Neural progenitor cell (in vitro differentiated cells): Measurements from ENCODE around the gene CHRNA4. TPM values are rescaled to one million over a fixed set of nuclear protein-coding genes. Genes with fewer than 3 reads are reported as not detected.

Experiments used
- DNase-seq: peaks from one replicate; pipeline ENCODE4 v3.0.0-alpha.2; 2016; ENCODE audit warnings: low spot score
- H2AFZ ChIP-seq: fragments of 200-600 bp; sonication (generic); replicated peaks from 2 replicates; pipeline ENCODE4 v1.6.1; 2016; ENCODE audit warnings: antibody characterized with exemption
- H3F3A ChIP-seq: fragments of 200-600 bp; sonication (generic); 2 replicates; pipeline ENCODE4 v1.6.1; 2016; ENCODE audit warnings: antibody characterized with exemption, low read depth
- H3K27ac ChIP-seq: fragments of 200-600 bp; sonication (generic); 2 replicates; pipeline ENCODE4 v1.5.1; 2016; ENCODE audit warnings: mild to moderate bottlenecking
- H3K27me3 ChIP-seq: fragments of 200-600 bp; sonication (generic); 2 replicates; pipeline ENCODE4 v1.6.1; 2016; ENCODE audit warnings: mild to moderate bottlenecking, moderate library complexity
- H3K36me3 ChIP-seq: fragments of 200-600 bp; sonication (generic); 2 replicates; pipeline ENCODE4 v1.5.1; 2016
- H3K4me1 ChIP-seq: fragments of 200-600 bp; sonication (generic); 2 replicates; pipeline ENCODE4 v1.6.1; 2016; ENCODE audit warnings: mixed run types
- H3K4me2 ChIP-seq: fragments of 200-600 bp; sonication (generic); 2 replicates; pipeline ENCODE4 v1.6.1; 2016
- H3K4me3 ChIP-seq: fragments of 200-600 bp; sonication (generic); 2 replicates; pipeline ENCODE4 v1.5.1; 2016
- H3K79me2 ChIP-seq: fragments of 200-600 bp; sonication (generic); 2 replicates; pipeline ENCODE4 v1.6.1; 2016; ENCODE audit warnings: low read depth
- H3K9ac ChIP-seq: fragments of 200-600 bp; sonication (generic); 2 replicates; pipeline ENCODE4 v1.6.1; 2016
- H3K9me3 ChIP-seq: fragments of 200-600 bp; sonication (generic); 2 replicates; pipeline ENCODE4 v1.5.1; 2016; ENCODE audit warnings: low read depth
- H4K20me1 ChIP-seq: fragments of 200-600 bp; sonication (generic); 2 replicates; pipeline ENCODE4 v1.6.1; 2016; ENCODE audit warnings: low read depth
- H3K27ac Mint-ChIP-seq: 3 replicates; pipeline ENCODE4 v1.8.0; 2021; ENCODE audit warnings: mixed read lengths
- H3K27me3 Mint-ChIP-seq: 2 replicates; pipeline ENCODE4 v1.8.0; 2022; ENCODE audit warnings: low read depth, mild to moderate bottlenecking, inconsistent platforms, moderate library complexity, mixed read lengths; ENCODE audit not compliant: insufficient read depth
- H3K36me3 Mint-ChIP-seq: 3 replicates; pipeline ENCODE4 v1.8.0; 2021; ENCODE audit warnings: mixed read lengths
- H3K4me1 Mint-ChIP-seq: 3 replicates; pipeline ENCODE4 v1.8.0; 2021; ENCODE audit warnings: mixed read lengths
- H3K4me3 Mint-ChIP-seq: 3 replicates; pipeline ENCODE4 v1.8.0; 2021; ENCODE audit warnings: mild to moderate bottlenecking, moderate library complexity, mixed read lengths
- H3K9me3 Mint-ChIP-seq: 3 replicates; pipeline ENCODE4 v1.8.0; 2020; ENCODE audit warnings: mixed read lengths
- EZH2 ChIP-seq: fragments of 200-600 bp; sonication (generic); IDR thresholded peaks from 2 replicates; pipeline ENCODE4 v1.6.1; 2017; ENCODE audit warnings: antibody characterized with exemption, mild to moderate bottlenecking, moderate library complexity
- EZH2phosphoT487 ChIP-seq: fragments of 200-600 bp; sonication (generic); IDR thresholded peaks from 2 replicates; pipeline ENCODE4 v1.6.1; 2017; ENCODE audit warnings: antibody characterized with exemption
- total RNA-seq: library from RNA; depleted of rRNA; stranded (reverse); fragments of >200 nt; gene quantifications from 2 replicates; pipeline ENCODE4 v1.2.3, GENCODE V29; 2015; ENCODE audit warnings: low replicate concordance
- TF ChIP-seq, protein P1 (sequence below): fragments of 200-600 bp; sonication (generic); IDR thresholded peaks from 2 replicates; pipeline ENCODE4 v1.5.1; 2017; ENCODE audit warnings: antibody characterized with exemption, mild to moderate bottlenecking

The CHRNA4 gene
- total RNA-seq, 1 donor from 2014 or later = not detected

DNA sequence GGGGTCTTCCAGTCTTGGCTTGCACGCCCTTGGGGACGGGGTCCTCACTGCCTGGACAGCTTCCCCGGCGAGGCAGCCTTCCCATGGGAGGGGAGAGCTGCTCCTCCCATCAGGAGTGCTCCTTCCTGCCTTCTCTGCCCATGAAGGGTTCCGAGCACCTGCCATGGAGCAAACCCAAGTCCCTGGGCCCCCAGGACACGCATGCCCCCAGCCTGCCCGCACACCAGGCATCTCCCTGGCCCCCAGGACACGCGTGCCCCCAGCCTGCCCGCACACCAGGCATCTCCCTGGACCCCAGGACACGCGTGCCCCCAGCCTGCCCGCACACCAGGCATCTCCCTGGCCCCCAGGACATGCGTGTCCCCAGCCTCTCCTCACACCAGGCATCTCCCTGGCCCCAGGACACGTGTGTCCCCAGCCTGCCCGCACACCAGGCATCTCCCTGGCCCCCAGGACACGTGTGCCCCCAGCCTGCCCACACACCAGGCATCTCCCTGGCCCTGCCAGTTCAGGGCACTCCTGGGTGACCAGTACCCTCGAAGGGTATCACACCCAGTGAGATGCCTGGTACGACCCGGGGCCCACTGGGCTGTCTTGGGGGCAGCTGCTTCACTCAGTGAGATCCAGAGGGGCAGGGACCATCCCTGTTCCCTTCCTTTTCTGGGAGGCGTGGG lies 46.4 kb downstream of the CHRNA4 start:
- H3K36me3 Mint-ChIP-seq = no peaks in the 10 kb centered on the region
- no peak overlapping the region for H3K4me3 ChIP-seq
- no peaks in the 10 kb centered on the region for H3K27me3 ChIP-seq
- H3K4me1 Mint-ChIP-seq = peaks cover 16% of the 10 kb centered on the region
- H3K4me1 ChIP-seq = peaks cover 1% of the 10 kb centered on the region
- TF ChIP-seq EZH2 = no peak
- TF ChIP-seq, protein P1, sequence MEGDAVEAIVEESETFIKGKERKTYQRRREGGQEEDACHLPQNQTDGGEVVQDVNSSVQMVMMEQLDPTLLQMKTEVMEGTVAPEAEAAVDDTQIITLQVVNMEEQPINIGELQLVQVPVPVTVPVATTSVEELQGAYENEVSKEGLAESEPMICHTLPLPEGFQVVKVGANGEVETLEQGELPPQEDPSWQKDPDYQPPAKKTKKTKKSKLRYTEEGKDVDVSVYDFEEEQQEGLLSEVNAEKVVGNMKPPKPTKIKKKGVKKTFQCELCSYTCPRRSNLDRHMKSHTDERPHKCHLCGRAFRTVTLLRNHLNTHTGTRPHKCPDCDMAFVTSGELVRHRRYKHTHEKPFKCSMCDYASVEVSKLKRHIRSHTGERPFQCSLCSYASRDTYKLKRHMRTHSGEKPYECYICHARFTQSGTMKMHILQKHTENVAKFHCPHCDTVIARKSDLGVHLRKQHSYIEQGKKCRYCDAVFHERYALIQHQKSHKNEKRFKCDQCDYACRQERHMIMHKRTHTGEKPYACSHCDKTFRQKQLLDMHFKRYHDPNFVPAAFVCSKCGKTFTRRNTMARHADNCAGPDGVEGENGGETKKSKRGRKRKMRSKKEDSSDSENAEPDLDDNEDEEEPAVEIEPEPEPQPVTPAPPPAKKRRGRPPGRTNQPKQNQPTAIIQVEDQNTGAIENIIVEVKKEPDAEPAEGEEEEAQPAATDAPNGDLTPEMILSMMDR = no peak
- no peak for TF ChIP-seq EZH2phosphoT487
- H3K27ac Mint-ChIP-seq = no peak overlapping the region
- no peaks in the 10 kb centered on the region for H3K36me3 ChIP-seq
- H3K4me2 ChIP-seq = no peak overlapping the region
- no peak overlapping the region for H2AFZ ChIP-seq
- H3K9me3 Mint-ChIP-seq = no peaks in the 10 kb centered on the region
- no peak overlapping the region for H3K4me3 Mint-ChIP-seq
- no peak for DNase-seq
- no peaks in the 10 kb centered on the region for H3F3A ChIP-seq
- peaks cover 6% of the 10 kb centered on the region for H3K27me3 Mint-ChIP-seq
- peaks cover 3% of the 10 kb centered on the region for H4K20me1 ChIP-seq
- no peaks in the 10 kb centered on the region for H3K9me3 ChIP-seq
- no peak overlapping the region for H3K9ac ChIP-seq
- no peak overlapping the region for H3K27ac ChIP-seq
- H3K79me2 ChIP-seq = no peaks in the 10 kb centered on the region

DNA sequence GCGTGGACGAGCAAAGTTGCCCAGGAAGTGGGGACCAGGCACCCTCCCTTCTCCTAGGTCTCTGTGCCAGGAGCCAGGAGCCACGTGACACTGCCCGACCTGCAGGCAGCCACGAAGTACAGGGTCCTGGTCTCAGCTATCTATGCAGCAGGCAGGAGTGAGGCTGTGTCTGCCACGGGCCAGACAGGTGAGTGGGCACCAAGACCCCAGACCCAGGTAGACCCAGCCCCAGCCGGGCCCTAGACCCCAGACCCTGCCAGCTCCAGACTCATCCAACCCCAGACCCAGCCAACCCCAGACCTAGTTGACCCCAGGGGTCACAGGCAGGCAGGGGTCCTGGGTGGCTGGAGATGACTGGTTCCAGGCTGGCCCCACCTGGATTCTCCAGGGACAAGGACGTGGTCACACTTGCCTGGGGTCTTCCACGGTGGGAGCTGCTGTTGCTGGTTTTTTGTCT lies 47.1 kb downstream of the CHRNA4 start:
- no peak for DNase-seq
- Mint-ChIP-seq H3K4me3 (no peak overlapping the region), H3K9me3 (no peaks in the 10 kb centered on the region), H3K27ac (no peak overlapping the region), H3K4me1 (peaks cover 18% of the 10 kb centered on the region), H3K27me3 (peaks cover 6% of the 10 kb centered on the region), H3K36me3 (no peaks in the 10 kb centered on the region)
- Histone ChIP-seq H3K79me2 (no peaks in the 10 kb centered on the region), H3K4me2 (no peak overlapping the region), H3F3A (no peaks in the 10 kb centered on the region), H3K36me3 (no peaks in the 10 kb centered on the region), H3K27me3 (no peaks in the 10 kb centered on the region), H3K9ac (no peak overlapping the region), H3K4me1 (peaks cover 3% of the 10 kb centered on the region), H3K9me3 (no peaks in the 10 kb centered on the region), H3K4me3 (no peak overlapping the region), H4K20me1 (peaks cover 4% of the 10 kb centered on the region), H2AFZ (no peak overlapping the region), H3K27ac (no peak overlapping the region)
- TF ChIP-seq EZH2 = no peak
- TF ChIP-seq EZH2phosphoT487 = no peak
- TF ChIP-seq, protein P1 = no peak

DNA sequence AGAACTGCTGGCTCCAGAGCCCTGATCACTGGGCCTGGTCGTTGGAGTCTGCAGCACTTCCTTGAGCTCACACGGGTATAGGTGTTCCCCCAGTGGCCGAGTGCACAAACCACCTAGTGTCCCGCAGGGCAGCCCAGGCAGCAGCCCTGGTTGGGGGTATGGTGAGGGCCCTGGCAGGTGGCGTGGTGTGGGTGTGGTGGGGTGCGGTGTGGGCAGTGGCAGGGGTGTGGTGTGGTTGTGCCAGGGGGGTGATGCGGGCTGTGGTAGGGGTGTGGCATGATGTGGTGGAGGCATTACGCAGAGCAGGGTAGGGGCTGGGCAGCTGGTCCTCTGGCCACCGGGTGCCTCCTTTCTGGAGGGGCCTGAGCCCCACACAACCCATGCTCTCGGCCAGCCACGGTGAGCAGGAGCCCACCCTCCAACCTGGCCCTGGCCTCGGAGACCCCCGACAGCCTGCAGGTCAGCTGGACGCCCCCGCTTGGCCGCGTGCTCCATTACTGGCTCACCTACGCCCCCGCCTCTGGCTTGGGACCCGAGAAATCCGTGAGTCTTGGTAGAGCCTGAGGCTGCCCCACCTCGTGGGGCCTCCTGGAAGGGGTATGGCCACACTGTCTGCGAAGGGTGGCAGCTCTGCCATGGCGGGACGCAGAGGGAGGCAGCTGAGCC lies 47.7 kb downstream of the CHRNA4 start:
- H2AFZ ChIP-seq = no peak overlapping the region
- no peak for DNase-seq

More for the DNA sequence above, 47.7 kb downstream of the CHRNA4 start:
- no peak overlapping the region for H3K4me3 ChIP-seq
- H3K4me1 ChIP-seq = peaks cover 3% of the 10 kb centered on the region
- H3K27me3 ChIP-seq = no peaks in the 10 kb centered on the region
- H3K9me3 ChIP-seq = no peaks in the 10 kb centered on the region
- no peak overlapping the region for H3K9ac ChIP-seq
- Mint-ChIP-seq H3K9me3 (no peaks in the 10 kb centered on the region), H3K4me1 (peaks cover 18% of the 10 kb centered on the region), H3K27ac (no peak overlapping the region), H3K4me3 (no peak overlapping the region), H3K36me3 (no peaks in the 10 kb centered on the region), H3K27me3 (peaks cover 6% of the 10 kb centered on the region)
- no peaks in the 10 kb centered on the region for H3K79me2 ChIP-seq
- no peaks in the 10 kb centered on the region for H3K36me3 ChIP-seq
- H3F3A ChIP-seq = no peaks in the 10 kb centered on the region
- no peak overlapping the region for H3K4me2 ChIP-seq
- peaks cover 4% of the 10 kb centered on the region for H4K20me1 ChIP-seq
- TF ChIP-seq, protein P1 = no peak
- TF ChIP-seq EZH2 (no peak), EZH2phosphoT487 (no peak)
- no peak overlapping the region for H3K27ac ChIP-seq
